ENCODE data around the gene CRACR2A.
A peak's percentile ranks its signal among the peaks of the same experiment; 100 is the strongest.

The CRACR2A gene

GRCh38 chr12:3712209-3712992 is 40.5 kb downstream of the CRACR2A start:
- no peak for TF ChIP-seq CTCF (IDR thresholded peaks at IDR 0.05; ENCODE audit: low read depth, low read length)
- DNase-seq (ENCODE audit: extremely low read depth, low read depth), result no peak

- TF ChIP-seq CTCF (IDR thresholded peaks at IDR 0.05; ENCODE audit: low read depth, low read length), result no peak
- no peak for DNase-seq (ENCODE audit: extremely low read depth, low read depth)
Measured at GRCh38 chr12:3705354-3705675, 47.6 kb downstream of the CRACR2A start.

DNA sequence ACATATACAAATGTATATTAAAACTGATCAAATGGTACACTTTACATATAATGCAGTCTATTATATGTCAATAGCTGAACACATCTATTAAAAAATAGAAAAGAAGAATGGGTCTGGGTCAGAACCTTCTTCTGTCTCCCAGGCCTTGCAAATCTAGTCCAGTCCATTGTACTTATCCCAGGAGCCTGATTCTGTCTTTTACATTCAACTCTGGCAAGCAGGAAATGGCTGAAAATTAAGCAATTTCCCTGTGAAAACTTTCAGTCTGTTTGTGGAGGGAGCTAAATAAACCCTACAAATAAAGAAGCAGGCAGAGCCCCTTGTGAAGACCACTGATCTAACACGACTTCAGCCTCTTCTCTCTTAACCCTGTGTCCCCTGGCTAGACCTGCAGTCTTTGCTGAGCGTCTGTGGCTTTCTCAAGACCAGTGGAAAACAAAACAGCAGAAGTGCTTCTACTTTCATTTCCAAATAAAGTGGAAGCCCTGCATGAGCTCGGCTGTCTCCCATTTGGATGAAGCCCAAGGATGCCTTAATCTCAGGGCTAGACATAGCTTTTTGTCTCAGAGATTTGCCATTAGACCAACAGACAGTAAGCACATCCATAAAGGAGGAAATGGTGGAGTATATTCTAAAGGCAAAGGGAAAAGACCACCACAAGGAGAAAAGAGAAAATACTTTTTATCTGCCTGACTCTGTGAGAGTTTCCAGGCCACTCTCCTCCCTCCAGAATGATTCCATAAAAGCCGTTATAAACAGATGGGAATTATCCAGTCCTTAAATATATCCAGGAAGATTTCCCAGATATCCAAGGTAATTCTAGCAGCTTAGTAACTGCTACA is 48.2 kb downstream of the CRACR2A start:
- TF ChIP-seq CTCF (IDR thresholded peaks at IDR 0.05; ENCODE audit: low read depth, low read length), result no peak
- no peak for DNase-seq (ENCODE audit: extremely low read depth, low read depth)

- DNase-seq (ENCODE audit: extremely low read depth, low read depth), result no peak
Measured at GRCh38 chr12:3700861-3701260, 52.0 kb downstream of the CRACR2A start.

GRCh38 chr12:3698218-3698974 is 54.5 kb downstream of the CRACR2A start:
- no peak for TF ChIP-seq CTCF (IDR thresholded peaks at IDR 0.05; ENCODE audit: low read depth, low read length)
- peak; percentile 95 for DNase-seq (ENCODE audit: extremely low read depth, low read depth)

More at GRCh38 chr12:3700861-3701260, 52.0 kb downstream of the CRACR2A start:
- no peak for TF ChIP-seq CTCF (IDR thresholded peaks at IDR 0.05; ENCODE audit: low read depth, low read length)

GRCh38 chr12:3697311-3697870 is 55.5 kb downstream of the CRACR2A start:
- no peak for TF ChIP-seq CTCF (IDR thresholded peaks at IDR 0.05; ENCODE audit: low read depth, low read length)
- no peak for DNase-seq (ENCODE audit: extremely low read depth, low read depth)
